Measurements from ENCODE around the gene OTOP2.

The OTOP2 gene

GRCh38 chr17:74924250-74924948, at the start of gene OTOP2:
OTOP2 (plus strand) TSS chr17:74924273; CDS start chr17:74924633, 360 bp downstream.
- no peak for DNase-seq (ENCODE audit: low spot score)

GRCh38 chr17:74874615-74875037, 49.4 kb upstream of the OTOP2 start:
- DNase-seq (ENCODE audit: low spot score), result no peak

- no peak for DNase-seq (ENCODE audit: low spot score)
Observed at GRCh38 chr17:74875155-74875976, 48.7 kb upstream of the OTOP2 start.

- no peak for DNase-seq (ENCODE audit: low spot score)
Observed at GRCh38 chr17:74875977-74876593, 48.0 kb upstream of the OTOP2 start.

- DNase-seq (ENCODE audit: low spot score), result no peak
Observed at GRCh38 chr17:74877592-74878548, 46.2 kb upstream of the OTOP2 start.

- no peak for DNase-seq (ENCODE audit: low spot score)
Observed at GRCh38 chr17:74878658-74879057, 45.4 kb upstream of the OTOP2 start.

- DNase-seq (ENCODE audit: low spot score), result no peak
Observed at GRCh38 chr17:74879308-74879707, 44.8 kb upstream of the OTOP2 start.

- DNase-seq (ENCODE audit: low spot score), result no peak
Observed at GRCh38 chr17:74881073-74881472, 43.0 kb upstream of the OTOP2 start.

- DNase-seq (ENCODE audit: low spot score), result no peak
Observed at GRCh38 chr17:74882517-74883240, 41.4 kb upstream of the OTOP2 start.

GRCh38 chr17:74883241-74883745, 40.8 kb upstream of the OTOP2 start:
- no peak for DNase-seq (ENCODE audit: low spot score)

GRCh38 chr17:74888469-74888868, 35.6 kb upstream of the OTOP2 start:
- DNase-seq (ENCODE audit: low spot score), result no peak

- no peak for DNase-seq (ENCODE audit: low spot score)
Observed at GRCh38 chr17:74890554-74890953, 33.5 kb upstream of the OTOP2 start.

GRCh38 chr17:74892013-74892841, 31.8 kb upstream of the OTOP2 start:
- DNase-seq (ENCODE audit: low spot score), result no peak

GRCh38 chr17:74892974-74893911, 30.8 kb upstream of the OTOP2 start, which contains the start of gene FADS6:
FADS6 (minus strand) TSS chr17:74893633; CDS start chr17:74893595, 38 bp downstream.
- DNase-seq (ENCODE audit: low spot score), result no peak

GRCh38 chr17:74893936-74894671, 30.0 kb upstream of the OTOP2 start:
- no peak for DNase-seq (ENCODE audit: low spot score)

- DNase-seq (ENCODE audit: low spot score), result no peak
Observed at GRCh38 chr17:74898376-74898946, 25.6 kb upstream of the OTOP2 start.

GRCh38 chr17:74900208-74900607, 23.9 kb upstream of the OTOP2 start:
- DNase-seq (ENCODE audit: low spot score), result no peak

All from CD4-positive, alpha-beta T cell treated with Interleukin-6 at 100 ng/mL for 8 hours (primary cell).